A673 (cell line): ENCODE measurements around the gene FEN1.

Experiments
- EZH2 ChIP-seq: fragments of 200-600 bp; sonication (generic); IDR thresholded peaks from 2 replicates; pipeline ENCODE4 v1.6.1; 2017; ENCODE audit warnings: borderline replicate concordance, low read depth, mild to moderate bottlenecking, mixed read lengths, antibody characterized with exemption, low read length; ENCODE audit not compliant: poor library complexity, severe bottlenecking
- TF ChIP-seq, protein P1 (sequence below): fragments of 300-800, 200-600 bp; sonication (generic); conservative IDR thresholded peaks from 2 replicates; pipeline ENCODE4 v1.5.1; 2017; ENCODE audit warnings: low read depth, mild to moderate bottlenecking, antibody characterized with exemption, low read length, moderate library complexity, mixed read lengths

DNA sequence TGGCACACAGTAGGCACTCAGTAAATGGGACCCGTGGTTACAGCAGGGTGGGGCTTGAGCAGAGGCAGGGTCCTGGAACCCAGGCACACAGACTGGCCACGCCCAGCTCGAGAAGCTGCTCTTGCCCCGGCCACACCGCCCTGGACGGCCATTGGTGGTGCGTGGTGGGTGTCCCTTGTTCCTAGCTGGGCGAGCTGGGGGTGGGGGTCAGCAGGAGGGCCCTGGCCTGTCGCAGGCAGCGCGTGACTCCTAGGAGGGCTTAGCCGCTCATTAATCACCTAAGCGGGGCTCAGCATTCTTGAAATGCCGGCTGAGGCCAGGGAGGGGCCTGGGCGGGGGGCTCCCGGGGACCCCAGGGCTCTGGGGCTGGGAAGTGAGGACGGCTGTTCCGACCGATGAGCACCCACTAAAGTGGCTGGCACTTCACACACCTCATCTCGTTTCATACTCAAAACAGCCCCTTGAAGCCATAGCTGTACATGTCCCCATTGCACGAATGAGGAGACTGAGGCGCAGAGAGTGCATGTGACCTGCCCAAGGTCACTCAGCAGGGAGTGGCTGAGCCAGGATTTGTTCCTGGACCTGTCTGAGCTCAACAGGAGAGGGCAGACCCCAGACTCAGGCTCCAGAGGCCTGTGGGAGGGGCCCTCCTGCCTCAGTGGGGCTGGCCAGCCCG, 28.6 kb upstream of the FEN1 start:
- TF ChIP-seq, protein P1, sequence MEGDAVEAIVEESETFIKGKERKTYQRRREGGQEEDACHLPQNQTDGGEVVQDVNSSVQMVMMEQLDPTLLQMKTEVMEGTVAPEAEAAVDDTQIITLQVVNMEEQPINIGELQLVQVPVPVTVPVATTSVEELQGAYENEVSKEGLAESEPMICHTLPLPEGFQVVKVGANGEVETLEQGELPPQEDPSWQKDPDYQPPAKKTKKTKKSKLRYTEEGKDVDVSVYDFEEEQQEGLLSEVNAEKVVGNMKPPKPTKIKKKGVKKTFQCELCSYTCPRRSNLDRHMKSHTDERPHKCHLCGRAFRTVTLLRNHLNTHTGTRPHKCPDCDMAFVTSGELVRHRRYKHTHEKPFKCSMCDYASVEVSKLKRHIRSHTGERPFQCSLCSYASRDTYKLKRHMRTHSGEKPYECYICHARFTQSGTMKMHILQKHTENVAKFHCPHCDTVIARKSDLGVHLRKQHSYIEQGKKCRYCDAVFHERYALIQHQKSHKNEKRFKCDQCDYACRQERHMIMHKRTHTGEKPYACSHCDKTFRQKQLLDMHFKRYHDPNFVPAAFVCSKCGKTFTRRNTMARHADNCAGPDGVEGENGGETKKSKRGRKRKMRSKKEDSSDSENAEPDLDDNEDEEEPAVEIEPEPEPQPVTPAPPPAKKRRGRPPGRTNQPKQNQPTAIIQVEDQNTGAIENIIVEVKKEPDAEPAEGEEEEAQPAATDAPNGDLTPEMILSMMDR: no peak
- no peak for TF ChIP-seq EZH2
